A673 (cell line): ENCODE data around the gene FBXL17.

Source experiments
- CTCF ChIP-seq: fragments of 300-800, 200-600 bp; sonication (generic); conservative IDR thresholded peaks from 2 replicates; pipeline ENCODE4 v1.5.1; 2017; ENCODE audit warnings: low read depth, mild to moderate bottlenecking, antibody characterized with exemption, low read length, moderate library complexity, mixed read lengths
- EZH2 ChIP-seq: fragments of 200-600 bp; sonication (generic); IDR thresholded peaks from 2 replicates; pipeline ENCODE4 v1.6.1; 2017; ENCODE audit warnings: borderline replicate concordance, low read depth, mild to moderate bottlenecking, mixed read lengths, antibody characterized with exemption, low read length; ENCODE audit not compliant: poor library complexity, severe bottlenecking

- TF ChIP-seq CTCF (no peak), EZH2 (no peak)
Observed at GRCh38 chr5:108280248-108280647, 101.7 kb downstream of the FBXL17 start.
